ENCODE data around the gene HIPK2.

- TF ChIP-seq CTCF (IDR thresholded peaks at IDR 0.05) (no peak), EP300 (IDR thresholded peaks at IDR 0.05) (no peak), POLR2A (IDR thresholded peaks at IDR 0.05) (no peak)
These were observed 118.7 kb downstream of the HIPK2 start for GRCh38 chr7:139658908-139659675.

Data from stomach (tissue), 4 donors.